GM12878 (cell line): Measurements from ENCODE around the gene IL26. TPM values are rescaled to one million over a fixed set of nuclear protein-coding genes. Genes with fewer than 3 reads are reported as not detected.

Source experiments
- ATAC-seq: fragments of 200-7000 bp; cut with Tn5 transposase; 3 replicates; pipeline ENCODE4 v1.9.1; 2020; ENCODE audit warnings: mild to moderate bottlenecking, moderate library complexity
- BruUV-seq: library from RNA; stranded (reverse); fragments of 400-500 nt; replicated peaks from 2 replicates; lab custom pipeline; 2021; lab: Mats Ljungman, UMichigan
- CTCF ChIA-PET: fragments of 300-600 bp; sonication (Branson Sonifier 250); formaldehyde crosslinking; extraction: SDS; loops from one replicate; lab custom pipeline; 2021; ENCODE audit warnings: inconsistent platforms; lab: Yijun Ruan, JAX
- POLR2A ChIA-PET: fragments of 350-600 bp; formaldehyde crosslinking; extraction: SDS; loops from one replicate; lab custom pipeline; 2021; ENCODE audit warnings: inconsistent platforms; lab: Charles Lee
- RAD21 ChIA-PET: fragments of 300-600 bp; sonication (Branson Sonifier 250); formaldehyde crosslinking; loops from one replicate; lab custom pipeline; 2023; ENCODE audit warnings: antibody characterized with exemption; ENCODE audit not compliant: unreplicated experiment; lab: Charles Lee
- SMC1A ChIA-PET: fragments of 300-600 bp; sonication (Branson Sonifier 250); formaldehyde crosslinking; loops from one replicate; lab custom pipeline; 2023; ENCODE audit not compliant: unreplicated experiment, uncharacterized antibody; lab: Charles Lee
- DNase-seq: peaks from one replicate; pipeline ENCODE4 v3.0.0-alpha.2; 2011; ENCODE audit warnings: low read depth, low spot score
- FAIRE-seq: peaks from 3 replicates; lab custom pipeline; 2011; peaks lifted over from hg19 to GRCh38; lab: Jason Lieb, UNC
- H2AFZ ChIP-seq: 2 replicates; pipeline ENCODE4 v1.6.0; 2011; ENCODE audit warnings: low read depth, low read length, control low read depth; ENCODE audit not compliant: control insufficient read depth
- H3K27ac ChIP-seq: 2 replicates; pipeline ENCODE4 v1.5.1; 2011; ENCODE audit warnings: control low read depth; ENCODE audit not compliant: control insufficient read depth, insufficient read depth
- H3K27me3 ChIP-seq, 2 experiments: replicated peaks in 1 of 2; 2 replicates each; pipeline versions ENCODE4 v1.6.0 to v1.6.1; 2011; ENCODE audit warnings: low read length in 1 of 2; ENCODE audit not compliant: control insufficient read depth in 2 of 2, insufficient read depth in 2 of 2
- H3K36me3 ChIP-seq, 2 experiments: 2 replicates each; pipeline ENCODE4 v1.5.1; 2011; ENCODE audit warnings: low read length in 1 of 2; ENCODE audit not compliant: control insufficient read depth in 2 of 2, insufficient read depth in 2 of 2
- H3K4me1 ChIP-seq: 2 replicates; pipeline ENCODE4 v1.6.1; 2011; ENCODE audit warnings: mild to moderate bottlenecking, low read length, moderate library complexity, mixed read lengths; ENCODE audit not compliant: control insufficient read depth, insufficient read depth
- H3K4me2 ChIP-seq: 2 replicates; pipeline ENCODE4 v1.6.0; 2011; ENCODE audit warnings: control low read depth; ENCODE audit not compliant: control insufficient read depth, insufficient read depth
- H3K4me3 ChIP-seq: fragments of 200-600 bp; sonication (generic); 2 replicates; pipeline ENCODE4 v1.5.1; 2016
- H3K79me2 ChIP-seq: 2 replicates; pipeline ENCODE4 v1.6.0; 2011; ENCODE audit warnings: low read length; ENCODE audit not compliant: control insufficient read depth, insufficient read depth
- H3K9ac ChIP-seq: 2 replicates; pipeline ENCODE4 v1.8.0; 2011; ENCODE audit warnings: low read length, control low read depth, mixed read lengths; ENCODE audit not compliant: control insufficient read depth, insufficient read depth
- H3K9me3 ChIP-seq: replicated peaks from 3 replicates; pipeline ENCODE4 v1.5.1; 2011; ENCODE audit warnings: mild to moderate bottlenecking, low read length; ENCODE audit not compliant: control insufficient read depth, insufficient read depth
- H4K20me1 ChIP-seq: 2 replicates; pipeline ENCODE4 v1.6.0; 2011; ENCODE audit not compliant: control insufficient read depth, insufficient read depth
- BCL11A ChIP-seq: IDR thresholded peaks from 2 replicates; pipeline ENCODE4 v1.6.1; 2011; ENCODE audit warnings: low read depth, low read length
- CBFB ChIP-seq: IDR thresholded peaks from 2 replicates; pipeline ENCODE4 v1.6.1; 2016; ENCODE audit warnings: antibody characterized with exemption, low read depth
- CHD1 ChIP-seq: IDR thresholded peaks from 2 replicates; pipeline ENCODE4 v1.6.1; 2012; ENCODE audit warnings: low read depth, low read length, improper control_type of control experiment
- CHD2 ChIP-seq: IDR thresholded peaks from 2 replicates; pipeline ENCODE4 v1.6.1; 2011; ENCODE audit warnings: low read depth, low read length, improper control_type of control experiment, borderline replicate concordance
- CREM ChIP-seq: IDR thresholded peaks from 2 replicates; pipeline ENCODE4 v1.6.1; 2014; ENCODE audit warnings: antibody characterized with exemption, low read depth
- DPF2 ChIP-seq: fragments of 450-650 bp; IDR thresholded peaks from 2 replicates; pipeline ENCODE4 v1.6.1; 2017; ENCODE audit warnings: mild to moderate bottlenecking
- FOXM1 ChIP-seq: IDR thresholded peaks from 2 replicates; pipeline ENCODE4 v1.6.1; 2012; ENCODE audit warnings: low read depth, mild to moderate bottlenecking, inconsistent platforms, low read length, moderate library complexity
- IKZF2 ChIP-seq, 2 experiments: fragments of 450-650 bp; IDR thresholded peaks; 2 replicates each; pipeline ENCODE4 v1.6.1; 2017; ENCODE audit warnings: mild to moderate bottlenecking in 2 of 2, moderate library complexity in 2 of 2
- JUND ChIP-seq: IDR thresholded peaks from 2 replicates; pipeline ENCODE4 v1.6.1; 2012; ENCODE audit warnings: low read depth, mild to moderate bottlenecking, low read length, improper control_type of control experiment, moderate library complexity
- KDM1A ChIP-seq: fragments of 200-600 bp; sonication (generic); IDR thresholded peaks from 2 replicates; pipeline ENCODE4 v1.6.1; 2016; ENCODE audit warnings: borderline replicate concordance
- KLF5 ChIP-seq: fragments of 450-650 bp; IDR thresholded peaks from 2 replicates; pipeline ENCODE4 v1.6.1; 2014; ENCODE audit warnings: mild to moderate bottlenecking; ENCODE audit not compliant: partially characterized antibody
- MEF2B ChIP-seq: fragments of 450-650 bp; IDR thresholded peaks from 2 replicates; pipeline ENCODE4 v1.6.1; 2018; ENCODE audit warnings: mild to moderate bottlenecking, moderate library complexity; ENCODE audit not compliant: partially characterized antibody, poor library complexity, severe bottlenecking
- MTA2 ChIP-seq: fragments of 450-650 bp; IDR thresholded peaks from 2 replicates; pipeline ENCODE4 v1.6.1; 2016; ENCODE audit warnings: low read depth, mild to moderate bottlenecking, moderate library complexity
- MTA3 ChIP-seq: IDR thresholded peaks from 2 replicates; pipeline ENCODE4 v1.6.1; 2012; ENCODE audit warnings: low read length, inconsistent platforms, borderline replicate concordance
- MXI1 ChIP-seq: fragments of 150-350 bp; IDR thresholded peaks from 2 replicates; pipeline ENCODE4 v1.6.1; 2011; ENCODE audit warnings: low read depth, mild to moderate bottlenecking, inconsistent platforms, low read length, improper control_type of control experiment
- MYB ChIP-seq: fragments of 150-350 bp; IDR thresholded peaks from 2 replicates; pipeline ENCODE4 v1.6.1; 2014; ENCODE audit warnings: mild to moderate bottlenecking, low read depth, low read length, borderline replicate concordance
- POLR2A ChIP-seq: IDR thresholded peaks from 2 replicates; pipeline ENCODE4 v1.6.1; 2011; ENCODE audit warnings: low read depth, mild to moderate bottlenecking, low read length
- POLR2AphosphoS2 ChIP-seq: IDR thresholded peaks from 2 replicates; pipeline ENCODE4 v1.6.1; 2011; ENCODE audit warnings: low read depth, mild to moderate bottlenecking, low read length, improper control_type of control experiment, moderate library complexity
- POU2F2 ChIP-seq: IDR thresholded peaks from 3 replicates; pipeline ENCODE4 v1.6.1; 2011; ENCODE audit warnings: low read depth, mild to moderate bottlenecking, low read length, borderline replicate concordance
- RAD21 ChIP-seq: IDR thresholded peaks from 2 replicates; pipeline ENCODE4 v1.6.1; 2011; ENCODE audit warnings: mild to moderate bottlenecking, low read depth, low read length, moderate library complexity; ENCODE audit not compliant: insufficient read depth
- RFX5 ChIP-seq: IDR thresholded peaks from 2 replicates; pipeline ENCODE4 v1.6.1; 2011; ENCODE audit warnings: low read depth, low read length, improper control_type of control experiment
- SMAD5 ChIP-seq: IDR thresholded peaks from 2 replicates; pipeline ENCODE4 v1.6.1; 2016; ENCODE audit warnings: antibody characterized with exemption, low read depth
- TBL1XR1 ChIP-seq: IDR thresholded peaks from 2 replicates; pipeline ENCODE4 v1.6.1; 2012; ENCODE audit warnings: low read depth, low read length, improper control_type of control experiment
- WRNIP1 ChIP-seq: IDR thresholded peaks from 2 replicates; pipeline ENCODE4 v1.6.1; 2011; ENCODE audit warnings: low read depth, low read length, improper control_type of control experiment, borderline replicate concordance
- YY1 ChIP-seq: IDR thresholded peaks from 2 replicates; pipeline ENCODE4 v1.6.1; 2011; ENCODE audit warnings: low read depth, mild to moderate bottlenecking, low read length
- in situ Hi-C: fragments of 300-500 bp; cut with MboI; formaldehyde crosslinking; loops from 9 replicates; pipeline ENCODE4 v1.14.3; 2018; ENCODE audit warnings: mixed read lengths
- intact Hi-C: fragments of 100-400 bp; cut with micrococcal nuclease; formaldehyde crosslinking; loops from one replicate; pipeline ENCODE4 v1.14.2; 2022; ENCODE audit not compliant: unreplicated experiment
- polyA plus RNA-seq, 11 experiments: library from polyadenylated mRNA; depleted of rRNA in 4 of 11; unstranded in 6 of 11; stranded (reverse) in 5 of 11; fragments of >200 nt; fragmentation: Nextera tagmentation in 4 of 11; fragmentation: Illumina TruSeq in 1 of 11; extraction: Ambion mirVana in 4 of 11; extraction: Trizol in 1 of 11; gene quantifications; 1 replicate in 1 of 11; 2 replicates in 10 of 11; pipeline versions ENCODE4 v1.2.1 to v1.2.3, GENCODE V29; 2011 to 2016; ENCODE audit warnings: inconsistent platforms in 2 of 11, missing spikeins in 2 of 11, low read depth in 1 of 11
- total RNA-seq, 4 experiments: library from RNA; depleted of rRNA in 3 of 4; stranded (reverse); fragments of >200 nt in 3 of 4; fragmentation: Illumina TruSeq in 1 of 4; extraction: Trizol in 1 of 4; gene quantifications; 2 replicates each; pipeline versions ENCODE4 v1.2.1 to v1.2.3, GENCODE V29; 2013 to 2021
- TF ChIP-seq, protein P1 (sequence below): fragments of 450-650 bp; IDR thresholded peaks from 2 replicates; pipeline ENCODE4 v1.6.1; 2017; ENCODE audit warnings: low read depth, mild to moderate bottlenecking, moderate library complexity
- TF ChIP-seq, protein P2 (sequence below): IDR thresholded peaks from 2 replicates; pipeline ENCODE4 v1.6.1; 2012; ENCODE audit warnings: low read depth, low read length, improper control_type of control experiment

The IL26 gene
- total and polyA plus RNA-seq, 10 of the 15 experiments (the other 5 are each of a cell fraction or from before 2014, with no cell fraction given), result not detected

DNA sequence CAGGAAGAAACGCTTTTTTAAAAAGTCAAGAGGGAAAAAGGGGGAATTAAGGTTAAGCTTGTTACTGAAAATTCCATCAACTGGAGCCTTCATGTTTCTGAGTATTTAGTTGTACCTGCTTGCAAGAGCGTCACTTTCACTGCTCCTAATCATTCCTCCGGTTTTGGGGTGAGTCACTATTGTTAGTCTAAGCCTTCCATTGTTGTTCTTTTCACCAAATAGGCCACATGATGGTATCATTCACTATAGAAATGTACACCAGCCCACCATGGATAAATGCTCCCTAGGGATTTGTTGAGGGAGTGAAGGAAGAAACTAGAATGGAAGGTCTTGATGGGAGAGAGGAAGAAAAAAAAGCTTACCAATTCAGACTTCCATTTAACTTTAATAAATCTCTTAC lies 24.8 kb upstream of the IL26 start (continued):
- TF ChIP-seq YY1 (no peak), RFX5 (no peak), MEF2B (no peak), FOXM1 (no peak), RAD21 (no peak), POLR2AphosphoS2 (no peak), TBL1XR1 (no peak), POU2F2 (no peak), MXI1 (no peak), MTA3 (no peak)
- TF ChIP-seq, protein P1, sequence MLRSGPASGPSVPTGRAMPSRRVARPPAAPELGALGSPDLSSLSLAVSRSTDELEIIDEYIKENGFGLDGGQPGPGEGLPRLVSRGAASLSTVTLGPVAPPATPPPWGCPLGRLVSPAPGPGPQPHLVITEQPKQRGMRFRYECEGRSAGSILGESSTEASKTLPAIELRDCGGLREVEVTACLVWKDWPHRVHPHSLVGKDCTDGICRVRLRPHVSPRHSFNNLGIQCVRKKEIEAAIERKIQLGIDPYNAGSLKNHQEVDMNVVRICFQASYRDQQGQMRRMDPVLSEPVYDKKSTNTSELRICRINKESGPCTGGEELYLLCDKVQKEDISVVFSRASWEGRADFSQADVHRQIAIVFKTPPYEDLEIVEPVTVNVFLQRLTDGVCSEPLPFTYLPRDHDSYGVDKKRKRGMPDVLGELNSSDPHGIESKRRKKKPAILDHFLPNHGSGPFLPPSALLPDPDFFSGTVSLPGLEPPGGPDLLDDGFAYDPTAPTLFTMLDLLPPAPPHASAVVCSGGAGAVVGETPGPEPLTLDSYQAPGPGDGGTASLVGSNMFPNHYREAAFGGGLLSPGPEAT, result no peak

DNA sequence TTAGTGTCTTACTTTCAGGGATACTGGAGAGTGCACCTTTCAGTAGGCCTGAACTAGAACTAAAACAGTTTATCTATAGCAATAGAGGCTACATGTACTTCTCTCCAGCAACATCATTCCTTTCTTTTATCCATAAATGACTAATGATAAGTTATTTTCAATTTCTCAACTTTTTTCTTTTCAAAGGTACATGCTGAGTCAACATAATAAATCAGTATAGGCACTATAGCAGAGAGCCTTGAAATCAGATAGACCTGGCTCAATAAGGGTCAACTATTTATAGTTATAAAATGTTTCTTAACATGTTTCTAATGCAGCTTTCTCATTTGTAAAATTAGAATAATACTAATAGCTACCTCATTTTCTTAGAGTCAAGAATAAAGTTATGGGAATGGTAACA lies 22.2 kb upstream of the IL26 start:
- Histone ChIP-seq H4K20me1 (no peaks in the 10 kb centered on the region), H3K27ac (no peak overlapping the region), H3K27me3 (no peaks in the 10 kb centered on the region), H3K79me2 (no peaks in the 10 kb centered on the region), H2AFZ (no peak overlapping the region), H3K9ac (no peak overlapping the region), H3K36me3 (no peaks in the 10 kb centered on the region), H3K4me1 (no peaks in the 10 kb centered on the region), H3K4me2 (no peak overlapping the region), H3K9me3 (peaks cover under 1% of the 10 kb centered on the region; the same call in 1 of the 3 replicates), H3K4me3 (no peak overlapping the region)
- BruUV-seq, result no TSS peak
- RAD21 ChIA-PET, result interaction anchor here (0.7 kb wide), 1 partner anchor 10 kb away, joined by 4 read pairs; no protein-coding TSS in a partner anchor
- CTCF ChIA-PET, result interaction anchor here (1.4 kb wide), 1 partner anchor 67 kb away, joined by 3 read pairs; no protein-coding TSS in a partner anchor
- intact Hi-C loops, result no loop called here
- POLR2A ChIA-PET, result interaction anchor here (0.6 kb wide), 1 partner anchor 542 kb away, joined by 5 read pairs; no protein-coding TSS in a partner anchor
- SMC1A ChIA-PET, result interaction anchor here (0.7 to 1.9 kb wide), 4 partner anchors 13 to 72 kb away, joined by 3 to 7 read pairs (median 4); no protein-coding TSS in a partner anchor
- no peak for FAIRE-seq
- ATAC-seq, result no peak
- in situ Hi-C loops, result no loop called here
- no peak for DNase-seq
- TF ChIP-seq SMAD5 (no peak), IKZF2 (IDR thresholded peaks at IDR 0.05) (no peak), KDM1A (no peak), CBFB (no peak), CHD2 (no peak), POLR2A (no peak), CHD1 (no peak), MTA2 (no peak), DPF2 (no peak), JUND (no peak), WRNIP1 (no peak), MYB (no peak), BCL11A (no peak), CREM (no peak), KLF5 (no peak)
- TF ChIP-seq, protein P2, sequence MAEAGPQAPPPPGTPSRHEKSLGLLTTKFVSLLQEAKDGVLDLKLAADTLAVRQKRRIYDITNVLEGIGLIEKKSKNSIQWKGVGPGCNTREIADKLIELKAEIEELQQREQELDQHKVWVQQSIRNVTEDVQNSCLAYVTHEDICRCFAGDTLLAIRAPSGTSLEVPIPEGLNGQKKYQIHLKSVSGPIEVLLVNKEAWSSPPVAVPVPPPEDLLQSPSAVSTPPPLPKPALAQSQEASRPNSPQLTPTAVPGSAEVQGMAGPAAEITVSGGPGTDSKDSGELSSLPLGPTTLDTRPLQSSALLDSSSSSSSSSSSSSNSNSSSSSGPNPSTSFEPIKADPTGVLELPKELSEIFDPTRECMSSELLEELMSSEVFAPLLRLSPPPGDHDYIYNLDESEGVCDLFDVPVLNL, result no peak
